Measurements from ENCODE around the gene ANO1.

- no peak for TF ChIP-seq POLR2AphosphoS5 (IDR thresholded peaks at IDR 0.05; ENCODE audit: low read depth, low read length)
- TF ChIP-seq POLR2A (IDR thresholded peaks at IDR 0.05; ENCODE audit: low read depth, low read length): no peak; the same call in 1 of the 2 replicates
- TF ChIP-seq TAF1 (IDR thresholded peaks at IDR 0.05; ENCODE audit: low read depth, low read length): no peak
Observed at GRCh38 chr11:70205049-70205725, 127.1 kb downstream of the ANO1 start.

Data from GM12891 (cell line).